Activated CD8-positive, alpha-beta T cell treated with anti-CD3 and anti-CD28 coated beads for 36 hours (primary cell): Measurements from ENCODE around the gene GASK1A. TPM values are rescaled to one million over a fixed set of nuclear protein-coding genes. Genes with fewer than 3 reads are reported as not detected.
"Not testable (repeated sequence)": the region's sequence is repeated elsewhere in the genome, so short reads cannot be mapped to it uniquely, and the experiment has no call there.

Source experiments
- ATAC-seq: fragments of 200-7000 bp; cut with Tn5 transposase; one replicate; pipeline ENCODE4 v1.10.0; 2021; ENCODE audit warnings: mild to moderate bottlenecking, moderate library complexity
- CTCF ChIA-PET: fragments of 350-600 bp; sonication (Branson Sonifier 250); formaldehyde crosslinking; loops from one replicate; lab custom pipeline; 2021; ENCODE audit warnings: antibody characterized with exemption; lab: Charles Lee
- POLR2A ChIA-PET: fragments of 350-600 bp; sonication (Branson Sonifier 250); formaldehyde crosslinking; loops from one replicate; lab custom pipeline; 2021; ENCODE audit warnings: antibody characterized with exemption; lab: Charles Lee
- DNase-seq: peaks from one replicate; pipeline ENCODE4 v3.0.0-alpha.2; 2020
- H3K27ac Mint-ChIP-seq: one replicate; pipeline ENCODE4 v1.8.0; 2021; ENCODE audit warnings: mild to moderate bottlenecking, mixed read lengths
- H3K27me3 Mint-ChIP-seq: one replicate; pipeline ENCODE4 v1.8.0; 2021; ENCODE audit warnings: mixed read lengths
- H3K36me3 Mint-ChIP-seq: one replicate; pipeline ENCODE4 v1.8.0; 2021; ENCODE audit warnings: low read depth, mixed read lengths
- H3K4me1 Mint-ChIP-seq: one replicate; pipeline ENCODE4 v1.8.0; 2021; ENCODE audit warnings: low read depth, mixed read lengths
- H3K4me3 Mint-ChIP-seq: one replicate; pipeline ENCODE4 v1.8.0; 2021; ENCODE audit warnings: mild to moderate bottlenecking, moderate library complexity, mixed read lengths
- H3K9me3 Mint-ChIP-seq: one replicate; pipeline ENCODE4 v1.8.0; 2021; ENCODE audit warnings: mixed read lengths
- CTCF ChIP-seq: fragments of 200-600 bp; IDR thresholded peaks from one replicate; pipeline ENCODE4 v1.8.0; 2022; ENCODE audit warnings: antibody characterized with exemption, mild to moderate bottlenecking
- intact Hi-C: fragments of 100-400 bp; cut with micrococcal nuclease; formaldehyde crosslinking; loops from one replicate; pipeline ENCODE4 v1.10.0; 2022
- total RNA-seq, 2 experiments: library from RNA; stranded (reverse); gene quantifications; one replicate each; pipeline ENCODE4 v1.2.3, GENCODE V29; 2021

GASK1A gene
- total RNA-seq, 2 experiments from 2014 or later = 0.11 TPM; not detected in 1

GRCh38 chr3:42970557-42970956 lies 8.6 kb upstream of the GASK1A start:
- no peak for TF ChIP-seq CTCF
- ChIA-PET CTCF (interaction anchor here (2.7 kb wide), 1 partner anchor 9 kb away, joined by 10 read pairs; no protein-coding TSS in a partner anchor), POLR2A (no interaction called here)
- ATAC-seq = no peak
- Mint-ChIP-seq H3K27ac (no peak overlapping the region), H3K4me3 (no peak overlapping the region), H3K9me3 (peaks cover 17% of the 10 kb centered on the region), H3K4me1 (no peaks in the 10 kb centered on the region), H3K27me3 (no peaks in the 10 kb centered on the region), H3K36me3 (peaks cover 3% of the 10 kb centered on the region)
- DNase-seq = no peak
- intact Hi-C loops = no loop called here

GRCh38 chr3:42970976-42971772 lies 7.9 kb upstream of the GASK1A start:
- intact Hi-C loops = no loop called here
- DNase-seq (no peak), ATAC-seq (no peak)
- ChIA-PET CTCF (interaction anchor here (2.7 kb wide), 1 partner anchor 9 kb away, joined by 10 read pairs; no protein-coding TSS in a partner anchor), POLR2A (no interaction called here)
- no peaks in the 10 kb centered on the region for H3K27me3 Mint-ChIP-seq
- H3K36me3 Mint-ChIP-seq = peaks cover 3% of the 10 kb centered on the region
- H3K9me3 Mint-ChIP-seq = peaks cover 22% of the 10 kb centered on the region
- no peak for TF ChIP-seq CTCF
- no peak overlapping the region for H3K27ac Mint-ChIP-seq
- H3K4me3 Mint-ChIP-seq = no peak overlapping the region
- H3K4me1 Mint-ChIP-seq = no peaks in the 10 kb centered on the region

- intact Hi-C loops, ATAC-seq, H3K4me1 Mint-ChIP-seq, H3K36me3 Mint-ChIP-seq, H3K4me3 Mint-ChIP-seq, H3K27ac Mint-ChIP-seq, POLR2A ChIA-PET, DNase-seq: not testable (repeated sequence)
- peaks cover 22% of the 10 kb centered on the region for H3K9me3 Mint-ChIP-seq
- H3K27me3 Mint-ChIP-seq = peaks cover 16% of the 10 kb centered on the region
- CTCF ChIA-PET = interaction anchor here (1.0 kb wide), 1 partner anchor 13 kb away, joined by 4 read pairs; no protein-coding TSS in a partner anchor
Observed at GRCh38 chr3:42974906-42975305, 4.2 kb upstream of the GASK1A start.

- ChIA-PET POLR2A (no interaction called here), CTCF (no interaction called here)
- peaks cover 22% of the 10 kb centered on the region for H3K9me3 Mint-ChIP-seq
- ATAC-seq (no peak), DNase-seq (no peak)
- no peak overlapping the region for H3K27ac Mint-ChIP-seq
- H3K4me3 Mint-ChIP-seq = no peak overlapping the region
- peaks cover 21% of the 10 kb centered on the region for H3K27me3 Mint-ChIP-seq
- intact Hi-C loops = no loop called here
- peaks cover 4% of the 10 kb centered on the region for H3K4me1 Mint-ChIP-seq
- TF ChIP-seq CTCF = no peak
- peaks cover 3% of the 10 kb centered on the region for H3K36me3 Mint-ChIP-seq
Observed at GRCh38 chr3:42975456-42975855, 3.7 kb upstream of the GASK1A start.

- Mint-ChIP-seq H3K4me3 (no peak overlapping the region), H3K9me3 (peaks cover 22% of the 10 kb centered on the region), H3K4me1 (peaks cover 4% of the 10 kb centered on the region), H3K36me3 (peaks cover 3% of the 10 kb centered on the region), H3K27me3 (peaks cover 23% of the 10 kb centered on the region), H3K27ac (no peak overlapping the region)
- ChIA-PET POLR2A (no interaction called here), CTCF (no interaction called here)
- DNase-seq = no peak
- intact Hi-C loops = no loop called here
- no peak for TF ChIP-seq CTCF
- no peak for ATAC-seq
Observed at GRCh38 chr3:42975955-42976354, 3.2 kb upstream of the GASK1A start.
